Measurements from ENCODE around the gene CDKL5.

The CDKL5 gene

DNA sequence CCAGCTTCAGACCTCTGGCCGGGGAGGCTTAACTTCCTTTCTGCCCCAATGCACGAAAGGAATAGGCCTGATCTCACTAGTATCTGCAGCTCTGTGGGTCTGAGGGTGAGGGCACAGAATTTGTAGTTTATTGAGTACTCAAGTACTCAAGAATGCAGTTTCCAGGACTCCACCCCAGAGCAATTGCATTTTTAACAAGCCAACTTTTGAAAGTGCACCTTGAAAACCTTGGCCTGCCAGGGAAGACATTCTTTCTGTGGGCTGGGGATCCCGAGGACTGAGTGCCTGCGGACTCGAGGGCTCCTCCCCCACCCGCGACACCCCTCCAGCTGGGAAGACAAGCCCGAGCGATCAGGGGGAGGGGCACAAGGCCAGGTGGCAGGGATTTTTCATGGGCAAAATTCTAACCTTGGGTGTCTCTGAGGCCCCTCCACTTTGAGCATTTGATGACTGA lies 224.1 kb downstream of the CDKL5 start:
- no peak for DNase-seq (ENCODE audit: low spot score)

- DNase-seq (ENCODE audit: low spot score) = no peak
These were observed 225.3 kb downstream of the CDKL5 start for GRCh38 chrX:18650662-18651061.

DNA sequence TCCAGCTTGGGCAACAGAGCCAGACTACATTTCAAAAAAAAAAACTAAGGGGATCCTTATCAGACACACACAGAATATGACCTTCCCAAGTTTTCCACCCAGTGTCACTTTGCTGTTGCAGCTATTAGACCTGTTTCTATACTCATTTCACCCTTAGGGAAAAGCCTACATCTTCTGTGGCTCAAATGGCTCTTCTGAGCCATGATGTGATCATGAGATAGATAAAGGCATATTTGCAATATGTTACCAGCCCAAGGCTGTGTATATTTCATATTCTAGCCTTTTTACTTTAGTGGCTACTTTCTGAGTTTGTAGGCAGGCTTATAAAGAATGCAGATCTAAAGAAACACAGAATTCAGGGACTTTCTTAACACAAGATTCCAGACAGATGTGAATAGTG lies 227.2 kb downstream of the CDKL5 start:
- no peak for DNase-seq (ENCODE audit: low spot score)

- DNase-seq (ENCODE audit: low spot score) = no peak
These were observed 229.7 kb downstream of the CDKL5 start for GRCh38 chrX:18654875-18655836.

DNA sequence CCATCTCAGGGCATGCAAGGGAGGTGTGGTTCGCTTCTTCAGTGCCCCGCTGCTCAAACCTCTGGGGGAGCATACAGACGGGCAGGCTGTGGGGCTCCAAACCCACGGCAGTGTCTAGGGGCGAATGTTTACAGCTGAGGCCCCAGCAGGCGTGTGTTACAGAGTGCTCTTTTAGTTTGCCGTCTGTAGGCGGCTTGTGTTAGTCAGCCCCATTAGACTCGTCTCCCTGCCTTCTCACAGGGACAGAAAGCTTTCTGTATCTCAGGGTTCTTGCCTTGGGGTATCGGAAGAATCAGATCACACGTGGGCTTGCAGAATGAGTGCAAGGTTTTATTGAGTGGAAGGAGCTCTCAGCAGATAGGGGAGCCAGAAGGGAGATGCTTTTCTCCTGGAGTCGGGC lies 235.9 kb downstream of the CDKL5 start:
- no peak for DNase-seq (ENCODE audit: low spot score)

DNA sequence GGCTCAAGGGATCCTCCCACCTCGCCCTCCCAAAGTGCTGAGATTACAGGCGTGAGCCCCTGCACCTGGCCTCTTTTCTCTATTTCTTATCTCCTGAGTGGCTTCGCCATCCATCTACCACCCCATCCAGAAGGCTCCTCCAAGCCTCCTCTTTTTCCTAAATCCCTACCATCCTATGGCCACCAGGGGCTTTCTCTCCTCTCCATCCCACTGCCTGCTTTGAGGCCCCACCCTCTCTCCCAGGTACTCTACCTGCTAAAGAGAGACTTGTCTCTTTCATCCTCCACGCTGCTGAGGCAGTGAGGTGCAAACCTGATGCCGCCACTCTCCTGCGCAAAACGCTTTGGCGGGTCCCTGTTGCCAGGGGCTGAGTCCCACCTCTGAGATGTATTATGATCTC lies 239.5 kb downstream of the CDKL5 start:
- DNase-seq (ENCODE audit: low spot score) = no peak

GRCh38 chrX:18666614-18667013 lies 241.2 kb downstream of the CDKL5 start:
- no peak for DNase-seq (ENCODE audit: low spot score)

GRCh38 chrX:18668071-18668835 lies 242.8 kb downstream of the CDKL5 start:
- DNase-seq (ENCODE audit: low spot score) = no peak

GRCh38 chrX:18672008-18672407 lies 246.6 kb downstream of the CDKL5 start, which contains the start of gene RS1:
TSS of gene RS1 (minus strand) at chrX:18672108. CDS start at chrX:18672068, 40 bp downstream.
- no peak for DNase-seq (ENCODE audit: low spot score)

DNA sequence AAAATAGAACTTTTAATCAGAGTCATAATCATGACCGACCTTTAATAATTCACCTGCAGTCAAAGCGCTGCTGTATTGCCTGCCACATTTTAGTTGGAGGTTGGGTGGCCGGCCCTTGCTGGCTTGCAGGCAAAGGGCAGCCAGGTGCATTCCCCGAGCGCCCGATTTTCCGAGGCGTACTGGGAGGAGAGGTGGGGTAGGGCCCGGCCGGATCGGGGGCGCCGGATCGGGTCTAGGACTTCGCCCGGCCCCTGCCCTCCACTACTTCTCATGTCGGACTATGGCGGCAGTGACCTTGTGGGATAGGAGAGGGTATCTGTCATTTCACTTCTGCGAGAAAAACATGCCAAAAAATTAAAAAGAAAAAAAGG lies 249.0 kb downstream of the CDKL5 start:
- DNase-seq (ENCODE audit: low spot score) = no peak

DNA sequence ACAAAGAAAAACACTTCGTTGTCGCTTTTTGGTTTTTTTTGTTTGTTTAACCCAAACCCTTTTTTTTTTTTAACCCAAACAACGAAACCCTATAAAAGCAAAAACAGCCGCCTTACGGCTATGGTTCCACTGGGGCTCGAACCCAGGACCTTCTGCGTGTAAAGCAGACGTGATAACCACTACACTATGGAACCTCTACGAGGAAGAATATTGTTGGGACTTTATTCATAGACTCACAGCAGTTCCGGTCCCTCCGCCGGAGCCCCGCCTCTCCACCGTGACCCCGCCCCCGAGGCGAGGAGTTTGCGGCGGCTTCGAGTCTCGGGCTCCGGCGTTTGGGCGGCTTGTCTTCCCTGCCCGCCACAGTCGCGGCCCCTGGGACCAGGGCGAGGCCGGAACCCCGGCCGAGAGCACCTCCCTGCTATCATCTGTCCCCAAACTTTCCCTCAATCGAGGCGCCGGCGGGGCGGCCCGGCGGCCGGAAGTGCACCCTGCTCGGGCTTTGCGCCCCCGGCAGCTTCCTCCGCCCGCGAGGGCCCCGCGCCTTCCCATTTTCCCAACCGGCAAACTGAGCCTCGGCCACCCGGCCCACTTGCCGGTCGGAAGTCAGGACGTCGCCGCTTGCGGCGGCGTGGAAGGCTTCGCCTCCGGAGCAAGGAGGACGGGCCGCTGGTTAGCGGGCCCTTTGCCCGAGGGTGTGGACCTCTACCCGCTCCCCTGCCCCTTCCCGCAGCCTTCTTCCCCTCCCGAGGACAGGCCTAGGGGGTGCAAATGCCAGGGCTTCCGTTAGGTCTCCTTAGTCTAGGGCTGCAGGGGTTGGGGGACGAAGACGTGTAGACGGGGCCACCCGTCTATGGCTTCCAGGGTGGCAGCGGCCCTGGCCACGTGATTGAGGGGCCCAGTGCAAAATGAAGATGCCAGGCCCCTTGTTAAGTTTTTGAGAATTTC lies 249.7 kb downstream of the CDKL5 start:
- DNase-seq (ENCODE audit: low spot score) = peak; percentile 77

DNA sequence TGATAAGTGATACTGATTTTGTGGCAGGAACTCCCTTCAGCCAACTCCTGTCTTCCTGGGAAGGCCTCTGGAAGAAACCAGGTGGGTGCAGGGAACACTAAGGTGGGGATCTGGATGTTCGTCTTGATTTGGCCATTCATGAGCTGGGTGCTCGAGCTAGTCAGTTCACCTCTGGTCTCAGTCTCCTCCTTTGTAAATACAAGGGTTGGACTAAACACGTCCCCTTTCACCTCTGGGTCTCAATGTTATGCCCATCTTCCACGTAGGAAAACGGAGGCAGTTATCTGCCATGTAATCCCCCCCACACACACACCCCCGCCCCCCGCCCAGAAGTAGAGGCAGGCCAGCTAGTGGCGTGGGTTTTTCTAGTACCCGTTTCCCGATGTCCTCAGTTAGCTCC lies 250.6 kb downstream of the CDKL5 start:
- no peak for DNase-seq (ENCODE audit: low spot score)

GRCh38 chrX:18676470-18676869 lies 251.1 kb downstream of the CDKL5 start:
- no peak for DNase-seq (ENCODE audit: low spot score)

GRCh38 chrX:18677161-18677869 lies 251.9 kb downstream of the CDKL5 start:
- DNase-seq (ENCODE audit: low spot score) = no peak

DNA sequence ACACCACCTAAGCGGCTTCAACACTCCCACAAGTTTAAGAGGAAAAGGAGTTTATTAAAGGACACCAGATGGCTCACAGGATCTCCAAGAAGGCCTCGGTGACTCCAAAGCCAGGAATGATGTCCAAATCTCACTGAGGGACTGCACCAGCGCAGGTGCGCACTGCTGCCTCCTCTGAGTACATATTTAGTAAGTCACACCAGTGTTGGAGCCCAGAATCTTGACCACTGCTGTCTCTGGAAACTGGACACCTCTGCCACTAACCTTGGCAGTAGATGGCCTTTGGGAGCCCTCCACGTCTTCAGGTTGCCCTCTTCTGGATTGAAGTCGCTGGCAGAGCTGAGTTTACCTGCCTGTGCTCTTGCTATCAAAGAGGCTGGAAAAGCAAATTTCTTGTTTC lies 256.6 kb downstream of the CDKL5 start:
- DNase-seq (ENCODE audit: low spot score) = no peak

DNA sequence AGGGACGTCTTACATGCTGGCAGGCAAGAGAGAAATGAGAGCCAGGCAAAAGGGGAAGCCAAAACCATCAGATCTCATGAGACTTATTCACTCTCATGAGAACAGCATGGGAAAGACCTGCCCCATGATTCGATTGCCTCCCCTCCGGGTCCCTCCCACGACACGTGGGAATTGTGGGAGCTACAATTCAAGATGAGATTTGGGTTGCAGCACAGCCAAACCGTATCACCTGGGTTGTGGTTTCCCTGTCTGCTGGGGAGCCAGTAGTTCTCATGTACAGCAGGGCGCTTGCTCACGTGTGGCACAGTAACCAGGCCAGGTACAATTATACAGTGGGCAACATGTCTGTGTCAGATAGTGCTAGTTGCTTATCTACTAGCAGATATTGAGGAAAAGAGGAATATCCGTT lies 257.6 kb downstream of the CDKL5 start:
- DNase-seq (ENCODE audit: low spot score) = no peak

- no peak for DNase-seq (ENCODE audit: low spot score)
These were observed 262.6 kb downstream of the CDKL5 start for GRCh38 chrX:18687856-18688495.

GRCh38 chrX:18691431-18691830 lies 266.0 kb downstream of the CDKL5 start:
- no peak for DNase-seq (ENCODE audit: low spot score)

GRCh38 chrX:18692541-18692940 lies 267.1 kb downstream of the CDKL5 start:
- no peak for DNase-seq (ENCODE audit: low spot score)

DNA sequence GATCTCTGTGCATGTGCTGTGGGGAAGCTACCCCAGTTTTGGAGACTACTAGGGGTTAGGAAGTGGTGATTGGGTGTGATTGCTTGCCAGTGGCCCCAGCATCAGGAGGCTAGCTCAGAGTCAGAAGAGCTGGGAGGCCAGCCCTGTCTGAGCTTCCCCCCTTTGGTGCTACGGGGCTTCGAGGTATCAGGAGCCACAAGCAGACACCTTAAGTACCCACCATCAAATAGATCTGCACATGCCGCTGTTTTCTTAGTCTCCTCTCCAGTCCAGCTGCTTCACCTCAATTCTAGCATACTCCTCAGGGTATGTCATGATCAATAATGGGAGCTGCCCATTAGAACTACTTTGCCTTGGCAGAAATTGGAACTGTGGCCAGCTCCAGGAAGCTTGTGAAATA lies 271.2 kb downstream of the CDKL5 start:
- no peak for DNase-seq (ENCODE audit: low spot score)

Measured in CD4-positive, alpha-beta T cell treated with Interleukin-6 at 100 ng/mL for 8 hours (primary cell).